ENCODE data around the gene RIPK1.

DNA sequence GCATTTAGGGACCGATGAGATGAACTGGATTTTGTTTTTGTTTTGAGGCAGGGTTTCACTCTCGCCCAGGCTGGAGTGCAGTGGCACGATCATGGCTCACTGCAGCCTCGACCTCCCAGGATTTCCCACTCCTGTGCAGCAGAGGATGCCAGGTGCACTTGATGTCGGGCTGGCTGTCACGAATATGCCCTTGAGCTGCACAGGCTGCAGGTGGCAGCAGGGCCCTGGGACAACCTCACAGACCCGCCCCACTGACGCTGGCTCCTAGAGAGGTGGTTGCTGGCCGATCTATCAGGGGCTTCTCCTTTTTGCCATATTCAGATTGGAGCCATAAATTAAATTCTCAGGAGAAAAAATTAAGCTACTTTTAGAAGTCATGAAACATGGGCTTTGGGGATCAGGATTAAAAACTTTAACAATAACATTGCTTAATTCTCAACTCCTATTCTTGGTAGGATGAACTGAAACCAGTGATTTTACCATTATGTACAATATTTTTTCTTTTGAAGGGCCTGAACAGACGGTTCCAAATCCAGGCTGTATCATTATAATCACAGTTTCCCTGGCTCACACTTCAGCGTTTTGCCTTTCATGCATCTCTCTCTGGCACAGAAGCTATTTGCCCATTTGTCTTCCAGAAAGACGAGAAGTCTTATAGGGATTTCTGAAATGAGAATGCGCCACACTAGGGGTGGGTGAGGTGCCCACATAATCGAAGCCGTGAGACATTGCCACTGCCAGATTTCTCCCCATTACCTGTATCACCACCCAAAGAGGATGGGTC is 36.2 kb upstream of the RIPK1 start:
- TF ChIP-seq, protein P1, sequence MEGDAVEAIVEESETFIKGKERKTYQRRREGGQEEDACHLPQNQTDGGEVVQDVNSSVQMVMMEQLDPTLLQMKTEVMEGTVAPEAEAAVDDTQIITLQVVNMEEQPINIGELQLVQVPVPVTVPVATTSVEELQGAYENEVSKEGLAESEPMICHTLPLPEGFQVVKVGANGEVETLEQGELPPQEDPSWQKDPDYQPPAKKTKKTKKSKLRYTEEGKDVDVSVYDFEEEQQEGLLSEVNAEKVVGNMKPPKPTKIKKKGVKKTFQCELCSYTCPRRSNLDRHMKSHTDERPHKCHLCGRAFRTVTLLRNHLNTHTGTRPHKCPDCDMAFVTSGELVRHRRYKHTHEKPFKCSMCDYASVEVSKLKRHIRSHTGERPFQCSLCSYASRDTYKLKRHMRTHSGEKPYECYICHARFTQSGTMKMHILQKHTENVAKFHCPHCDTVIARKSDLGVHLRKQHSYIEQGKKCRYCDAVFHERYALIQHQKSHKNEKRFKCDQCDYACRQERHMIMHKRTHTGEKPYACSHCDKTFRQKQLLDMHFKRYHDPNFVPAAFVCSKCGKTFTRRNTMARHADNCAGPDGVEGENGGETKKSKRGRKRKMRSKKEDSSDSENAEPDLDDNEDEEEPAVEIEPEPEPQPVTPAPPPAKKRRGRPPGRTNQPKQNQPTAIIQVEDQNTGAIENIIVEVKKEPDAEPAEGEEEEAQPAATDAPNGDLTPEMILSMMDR (IDR thresholded peaks at IDR 0.05): no peak
- TF ChIP-seq EZH2phosphoT487 (IDR thresholded peaks at IDR 0.05) (no peak), EZH2 (IDR thresholded peaks at IDR 0.05) (no peak)
